HEK293 (cell line): Measurements from ENCODE around the gene ZNF8.

Source experiments
- CTCF ChIP-seq: fragments of 450-650 bp; formaldehyde crosslinking; IDR thresholded peaks from 2 replicates; pipeline ENCODE4 v1.5.1; 2016; ENCODE audit warnings: missing biosample characterization, missing genetic modification characterization
- KLF16 ChIP-seq: fragments of 450-650 bp; formaldehyde crosslinking; IDR thresholded peaks from 2 replicates; pipeline ENCODE4 v1.5.1; 2017; ENCODE audit warnings: missing biosample characterization, missing genetic modification characterization
- ZBTB8A ChIP-seq: fragments of 450-650 bp; formaldehyde crosslinking; IDR thresholded peaks from 2 replicates; pipeline ENCODE4 v1.5.1; 2016; ENCODE audit warnings: missing biosample characterization, missing genetic modification characterization
- ZNF133 ChIP-seq: fragments of 450-650 bp; formaldehyde crosslinking; IDR thresholded peaks from 2 replicates; pipeline ENCODE4 v1.5.1; 2016; ENCODE audit warnings: missing biosample characterization, missing genetic modification characterization
- TF ChIP-seq, protein P1 (sequence below): fragments of 450-650 bp; formaldehyde crosslinking; IDR thresholded peaks from 2 replicates; pipeline ENCODE4 v1.5.1; 2016; ENCODE audit warnings: missing biosample characterization, missing genetic modification characterization

GRCh38 chr19:58319241-58319640 is 40.5 kb downstream of the ZNF8 start:
- TF ChIP-seq KLF16 (tag by site-specific recombination) (no peak), CTCF (tag by site-specific recombination) (no peak), ZNF133 (tag by site-specific recombination) (no peak), ZBTB8A (tag by site-specific recombination) (no peak)
- TF ChIP-seq, protein P1, sequence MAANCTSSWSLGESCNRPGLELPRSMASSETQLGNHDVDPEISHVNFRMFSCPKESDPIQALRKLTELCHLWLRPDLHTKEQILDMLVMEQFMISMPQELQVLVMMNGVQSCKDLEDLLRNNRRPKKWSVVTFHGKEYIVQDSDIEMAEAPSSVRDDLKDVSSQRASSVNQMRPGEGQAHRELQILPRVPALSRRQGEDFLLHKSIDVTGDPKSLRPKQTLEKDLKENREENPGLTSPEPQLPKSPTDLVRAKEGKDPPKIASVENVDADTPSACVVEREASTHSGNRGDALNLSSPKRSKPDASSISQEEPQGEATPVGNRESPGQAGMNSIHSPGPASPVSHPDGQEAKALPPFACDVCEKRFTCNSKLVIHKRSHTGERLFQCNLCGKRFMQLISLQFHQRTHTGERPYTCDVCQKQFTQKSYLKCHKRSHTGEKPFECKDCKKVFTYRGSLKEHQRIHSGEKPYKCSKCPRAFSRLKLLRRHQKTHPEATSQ (tag by site-specific recombination): no peak
